ENCODE results near the gene ZNF155.

- no peak for TF ChIP-seq POLR2A (IDR thresholded peaks at IDR 0.05)
- TF ChIP-seq, protein P1, sequence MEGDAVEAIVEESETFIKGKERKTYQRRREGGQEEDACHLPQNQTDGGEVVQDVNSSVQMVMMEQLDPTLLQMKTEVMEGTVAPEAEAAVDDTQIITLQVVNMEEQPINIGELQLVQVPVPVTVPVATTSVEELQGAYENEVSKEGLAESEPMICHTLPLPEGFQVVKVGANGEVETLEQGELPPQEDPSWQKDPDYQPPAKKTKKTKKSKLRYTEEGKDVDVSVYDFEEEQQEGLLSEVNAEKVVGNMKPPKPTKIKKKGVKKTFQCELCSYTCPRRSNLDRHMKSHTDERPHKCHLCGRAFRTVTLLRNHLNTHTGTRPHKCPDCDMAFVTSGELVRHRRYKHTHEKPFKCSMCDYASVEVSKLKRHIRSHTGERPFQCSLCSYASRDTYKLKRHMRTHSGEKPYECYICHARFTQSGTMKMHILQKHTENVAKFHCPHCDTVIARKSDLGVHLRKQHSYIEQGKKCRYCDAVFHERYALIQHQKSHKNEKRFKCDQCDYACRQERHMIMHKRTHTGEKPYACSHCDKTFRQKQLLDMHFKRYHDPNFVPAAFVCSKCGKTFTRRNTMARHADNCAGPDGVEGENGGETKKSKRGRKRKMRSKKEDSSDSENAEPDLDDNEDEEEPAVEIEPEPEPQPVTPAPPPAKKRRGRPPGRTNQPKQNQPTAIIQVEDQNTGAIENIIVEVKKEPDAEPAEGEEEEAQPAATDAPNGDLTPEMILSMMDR (IDR thresholded peaks at IDR 0.05) = no peak
Observed at GRCh38 chr19:43960411-43960810, 23.6 kb upstream of the ZNF155 start.

Measured in esophagus squamous epithelium (tissue), 4 donors.